GM19438 (cell line): ENCODE data around the gene COL8A2.

Experiments used
- ATAC-seq: cut with Tn5 transposase; IDR thresholded peaks from one replicate; pipeline ENCODE4 v1.9.1; 2021; ENCODE audit warnings: low read depth; ENCODE audit not compliant: unreplicated experiment

Gene COL8A2

GRCh38 chr1:36092798-36093185 is 32.2 kb downstream of the COL8A2 start:
- no peak for ATAC-seq

DNA sequence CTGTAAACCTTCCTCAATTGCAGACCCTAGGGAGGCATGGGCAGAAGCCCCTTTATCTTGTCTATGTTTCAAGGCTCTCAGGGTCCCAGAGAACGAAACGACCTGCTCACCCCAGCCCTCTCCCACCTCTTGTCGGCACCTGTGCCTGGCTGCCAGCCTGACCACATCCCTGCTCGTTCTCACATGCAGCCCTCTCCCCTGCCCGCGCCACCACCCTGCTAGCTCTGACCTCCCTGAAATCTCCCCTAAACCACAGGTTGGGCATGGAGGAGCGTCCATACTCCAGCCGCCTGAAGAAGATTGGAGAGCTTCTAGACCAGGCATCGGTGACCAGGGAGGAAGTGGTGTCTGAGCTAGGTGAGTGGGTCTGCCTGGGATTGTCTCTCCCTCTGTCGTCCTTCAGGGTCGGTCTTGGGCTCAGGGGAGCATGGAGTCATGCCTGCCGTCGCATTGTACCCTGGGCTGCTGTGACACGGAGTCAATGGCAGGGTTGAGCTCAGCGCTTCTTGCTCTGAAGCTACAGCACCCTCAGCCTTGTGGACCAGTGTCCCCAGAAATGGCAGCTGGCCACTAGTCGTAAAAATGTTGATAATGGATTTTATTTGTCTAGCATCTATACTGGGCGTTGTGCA is 32.7 kb downstream of the COL8A2 start:
- ATAC-seq, result no peak

GRCh38 chr1:36091698-36092097 is 33.3 kb downstream of the COL8A2 start:
- ATAC-seq, result no peak

- no peak for ATAC-seq
These were observed 33.9 kb downstream of the COL8A2 start for GRCh38 chr1:36091141-36091540.

- ATAC-seq, result no peak
These were observed 35.5 kb downstream of the COL8A2 start for GRCh38 chr1:36089393-36090121.

GRCh38 chr1:36088577-36089392 is 36.2 kb downstream of the COL8A2 start, which contains the start of gene ADPRS:
ADPRS (plus strand) TSS chr1:36088892; CDS start chr1:36088905, 13 bp downstream.
- ATAC-seq, result peak; percentile 68

- ATAC-seq, result peak; percentile 7
These were observed 36.8 kb downstream of the COL8A2 start for GRCh38 chr1:36088265-36088576.

- no peak for ATAC-seq
These were observed 37.5 kb downstream of the COL8A2 start for GRCh38 chr1:36087233-36088123.

GRCh38 chr1:36086529-36087232 is 38.3 kb downstream of the COL8A2 start:
- ATAC-seq, result no peak

DNA sequence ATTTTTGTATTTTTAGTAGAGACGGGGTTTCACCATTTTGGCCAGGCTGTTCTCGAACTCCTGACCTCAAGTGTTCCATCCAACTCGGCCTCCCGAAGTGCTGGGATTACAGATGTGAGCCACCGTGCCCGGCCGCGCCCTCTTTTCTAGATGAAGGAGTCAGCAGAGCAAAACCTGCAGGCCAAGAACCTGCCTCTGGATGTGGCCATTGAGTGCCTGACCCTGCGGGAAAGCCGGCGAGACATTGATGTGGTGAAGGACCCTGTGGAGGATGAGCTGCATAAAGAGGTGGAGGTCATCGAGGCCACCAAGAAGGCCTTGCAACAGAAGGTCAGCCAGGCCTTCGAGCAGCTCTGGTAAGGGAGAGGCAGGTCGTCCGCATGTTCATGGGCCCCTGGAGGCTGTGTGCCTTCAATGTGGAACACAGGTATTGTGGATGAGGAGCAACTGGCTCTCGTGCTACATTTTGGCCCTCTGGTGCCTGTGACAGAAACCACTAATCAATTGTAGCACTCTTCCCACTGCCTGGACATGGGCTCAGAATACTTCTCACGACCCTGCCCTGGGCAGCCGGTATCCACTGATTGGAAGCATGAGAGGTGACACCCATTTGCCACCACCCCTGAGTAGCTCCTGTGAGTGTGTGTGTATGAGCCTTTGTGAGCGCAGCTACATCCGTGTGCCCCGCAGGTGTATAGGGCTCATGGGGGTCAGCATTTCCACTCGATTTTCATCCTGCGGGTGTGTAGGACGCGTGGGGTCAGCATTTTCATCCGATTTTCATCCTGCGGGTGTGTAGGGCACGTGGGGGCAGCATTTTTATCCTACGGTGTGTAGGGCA is 39.1 kb downstream of the COL8A2 start:
- no peak for ATAC-seq

GRCh38 chr1:36085126-36085525 is 39.9 kb downstream of the COL8A2 start:
- ATAC-seq, result no peak

GRCh38 chr1:36084497-36085115 is 40.4 kb downstream of the COL8A2 start:
- no peak for ATAC-seq

- no peak for ATAC-seq
These were observed 41.2 kb downstream of the COL8A2 start, which contains the start of gene TEKT2 for GRCh38 chr1:36083635-36084496. TEKT2 (plus strand) TSS chr1:36084094; CDS start chr1:36084922, 828 bp downstream.

GRCh38 chr1:36083219-36083618 is 41.8 kb downstream of the COL8A2 start:
- ATAC-seq, result no peak

DNA sequence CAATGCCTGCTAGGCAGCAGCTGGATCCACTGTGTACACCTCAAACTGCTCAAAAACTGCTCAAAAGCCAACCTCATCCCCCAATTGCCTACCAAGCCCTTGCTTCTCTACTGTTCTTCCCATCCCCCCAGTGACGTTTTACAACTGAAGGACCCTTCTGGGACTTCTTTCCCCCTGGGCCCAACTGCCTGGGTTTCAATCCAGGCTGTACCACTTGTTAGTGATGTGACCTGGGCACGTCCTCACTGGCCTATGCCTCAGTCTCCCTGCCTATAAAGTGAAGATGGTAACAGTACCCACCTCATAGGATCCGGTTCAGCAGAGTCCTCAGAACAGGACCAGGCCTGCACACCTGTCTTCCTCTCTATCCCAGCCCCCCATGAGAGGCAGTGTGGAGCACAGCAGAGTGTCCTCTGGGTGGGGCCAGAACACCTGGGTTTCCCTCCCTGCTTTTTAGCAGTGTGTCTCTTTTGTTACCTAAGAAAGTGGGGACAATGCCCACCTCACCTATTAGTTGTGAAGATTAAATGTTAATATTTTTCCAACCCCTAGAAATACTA is 43.0 kb downstream of the COL8A2 start:
- ATAC-seq, result no peak

DNA sequence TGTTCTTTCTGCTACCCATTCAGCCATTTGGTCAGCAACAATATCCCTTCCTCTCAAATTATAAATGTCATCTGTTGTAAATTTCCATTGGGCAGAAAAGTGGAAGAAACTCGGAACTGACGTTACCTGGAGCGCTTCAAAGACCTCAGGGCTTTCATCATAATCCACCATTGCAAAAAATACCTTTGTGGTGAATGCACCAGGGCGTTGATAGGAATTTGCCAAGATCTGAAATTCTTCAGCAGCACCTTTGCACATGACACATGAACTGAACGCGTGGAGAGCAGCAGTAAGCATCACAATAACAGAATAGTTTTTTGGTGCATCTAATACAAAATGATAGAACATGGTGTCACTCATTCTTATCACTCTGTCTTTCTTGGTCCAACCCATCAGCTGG is 44.2 kb downstream of the COL8A2 start:
- no peak for ATAC-seq

GRCh38 chr1:36080236-36080635 is 44.8 kb downstream of the COL8A2 start:
- no peak for ATAC-seq
